HG03342 (cell line): ENCODE measurements around the gene PRKCA.
"Not testable (repeated sequence)": the region's sequence is repeated elsewhere in the genome, so short reads cannot be mapped to it uniquely, and the experiment has no call there.

Source experiments
- ATAC-seq: cut with Tn5 transposase; IDR thresholded peaks from one replicate; pipeline ENCODE4 v1.9.1; 2021; ENCODE audit warnings: mild to moderate bottlenecking, moderate library complexity; ENCODE audit not compliant: unreplicated experiment

The PRKCA gene

DNA sequence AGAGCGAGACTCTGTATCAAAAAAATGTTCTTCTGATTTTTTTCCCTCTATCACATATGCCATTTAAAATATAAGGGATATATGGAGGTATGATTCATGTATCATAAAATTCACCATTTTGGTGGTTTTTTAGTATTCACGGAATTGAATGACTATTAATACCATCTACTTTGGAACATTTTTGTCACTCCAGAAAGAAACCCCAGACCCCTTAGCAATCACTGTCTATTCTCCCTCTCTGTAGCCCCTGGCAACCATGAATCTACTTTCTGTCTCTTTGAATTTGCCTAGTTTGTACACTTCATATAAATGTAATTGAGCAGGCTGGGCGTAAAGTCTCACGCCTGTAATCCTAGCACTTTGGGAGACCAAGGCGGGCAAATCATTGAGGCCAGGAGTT is 75.9 kb downstream of the PRKCA start:
- no peak for ATAC-seq

DNA sequence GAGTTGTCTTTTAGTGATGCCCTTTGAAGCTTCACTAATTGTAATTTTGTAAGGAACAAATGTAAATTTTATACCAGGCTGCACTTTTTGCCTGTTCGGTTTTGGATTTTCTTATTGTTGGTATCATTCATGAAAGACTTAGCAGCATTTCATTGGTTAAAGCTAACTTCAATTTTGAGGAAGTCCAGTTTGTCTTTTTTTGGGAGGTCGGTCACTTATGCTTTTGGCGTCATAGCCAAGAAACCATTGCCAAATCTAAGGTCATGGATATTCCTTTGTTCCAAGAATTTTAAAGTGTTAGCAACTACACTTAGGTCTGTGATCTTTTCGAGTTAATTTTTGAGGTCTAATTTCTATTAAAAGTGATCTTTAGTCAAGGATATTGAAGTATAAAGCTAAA is 77.1 kb downstream of the PRKCA start:
- ATAC-seq, result no peak

DNA sequence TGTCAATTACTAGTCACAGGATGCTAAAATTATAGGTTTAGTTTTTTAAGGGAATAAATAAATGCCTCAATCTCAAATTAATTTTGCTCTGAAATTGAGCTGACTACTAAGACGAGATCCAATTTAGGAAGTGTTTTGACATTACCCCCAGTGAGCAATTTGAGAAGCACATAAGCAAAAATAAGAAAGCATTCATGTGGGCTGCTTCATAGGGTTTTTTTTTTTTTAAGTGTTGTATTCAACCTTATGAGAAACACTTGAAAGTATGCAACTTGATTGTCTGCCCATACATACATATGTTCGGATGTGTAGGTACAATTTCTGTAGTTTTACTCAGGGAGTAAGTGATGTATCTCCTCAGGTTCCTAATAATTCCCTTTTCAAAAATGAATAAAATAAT is 77.6 kb downstream of the PRKCA start:
- ATAC-seq, result no peak

DNA sequence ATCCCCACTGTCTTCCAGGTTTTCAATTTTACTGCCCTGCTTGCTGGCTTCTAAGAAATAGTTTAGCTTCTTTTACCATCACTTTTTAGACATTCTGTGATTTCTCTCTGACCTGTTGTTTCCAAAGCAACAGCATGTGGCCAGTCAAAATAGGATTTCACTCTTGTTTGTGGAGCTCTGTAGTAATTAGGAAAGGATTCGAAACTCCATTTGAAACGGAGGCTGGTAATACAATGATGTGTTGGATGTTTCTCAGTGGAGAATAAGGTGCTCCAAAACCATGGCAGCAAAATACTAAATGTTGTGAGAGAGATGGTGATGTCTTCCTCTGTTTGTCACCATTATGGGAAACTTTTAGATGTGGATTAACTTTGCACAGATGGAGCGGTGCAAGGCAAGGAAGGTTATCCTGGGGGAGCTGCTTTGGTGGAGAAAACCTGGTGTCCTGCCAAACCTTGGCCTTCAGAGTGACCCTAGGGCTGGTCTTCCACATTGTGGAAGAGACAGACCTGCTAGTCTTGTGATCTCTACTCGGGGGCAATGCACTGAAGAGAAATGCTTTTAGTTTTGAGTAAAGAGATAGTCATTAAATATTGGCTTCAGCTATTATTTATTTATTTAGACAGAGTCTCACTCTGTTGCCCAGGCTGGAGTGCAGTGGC is 79.4 kb downstream of the PRKCA start:
- ATAC-seq, result no peak

DNA sequence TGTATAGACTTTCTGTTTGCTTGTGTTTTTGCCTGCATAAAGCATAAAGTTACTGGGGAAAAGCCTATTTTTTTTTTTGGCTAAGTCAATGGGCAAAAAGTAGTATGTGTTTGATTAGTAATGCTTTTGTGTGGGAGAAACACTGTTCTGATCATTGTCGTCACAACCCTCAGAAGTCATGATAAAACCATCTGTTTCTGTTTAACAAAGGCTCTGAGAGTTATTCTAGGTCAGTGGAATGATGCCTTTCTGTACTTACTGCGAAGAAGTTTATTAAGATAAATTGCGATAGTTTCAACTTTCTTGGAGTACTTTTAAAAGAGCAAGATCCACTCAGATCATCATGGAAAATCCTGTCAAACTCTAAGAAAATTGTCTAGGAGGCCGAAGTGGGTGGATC is 80.9 kb downstream of the PRKCA start:
- ATAC-seq, result no peak

DNA sequence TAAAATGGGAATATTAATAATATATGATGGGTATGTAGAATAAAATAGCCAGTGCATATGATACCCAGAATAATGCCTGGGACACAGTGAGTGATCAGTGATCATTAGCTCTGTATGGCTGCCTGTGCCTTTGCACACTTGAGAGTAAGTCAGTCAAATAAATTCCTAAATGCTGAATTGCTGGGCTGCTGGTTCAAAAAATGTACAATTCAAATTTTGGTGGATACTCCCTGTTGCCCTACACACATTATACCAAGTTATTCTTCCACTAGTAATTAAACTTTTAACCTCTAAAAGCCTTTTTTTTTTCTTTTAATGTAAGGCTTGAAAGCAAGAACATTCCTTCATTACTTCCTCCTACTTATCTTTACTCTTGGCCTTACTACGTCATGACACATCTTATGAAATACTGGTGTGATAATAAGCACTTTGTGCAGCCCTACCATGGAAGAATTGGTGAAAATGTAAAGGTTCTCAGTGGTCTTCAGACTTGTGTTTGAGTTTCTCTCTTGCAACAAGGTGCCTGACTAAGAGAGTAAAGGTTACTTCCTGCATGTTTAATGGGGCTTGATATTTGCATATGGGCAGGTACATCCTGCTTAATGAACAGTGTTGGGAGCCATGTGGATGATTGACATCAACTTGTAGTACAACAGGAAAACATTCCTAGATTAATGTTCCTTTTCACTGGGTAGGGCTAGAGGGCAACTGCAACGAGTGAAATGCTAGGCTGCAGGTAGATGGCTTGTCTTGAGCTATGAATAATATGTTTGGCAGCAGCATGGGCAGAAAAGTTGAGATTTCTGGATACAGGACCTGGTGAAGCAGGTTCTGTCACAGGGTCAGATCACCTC is 84.3 kb downstream of the PRKCA start:
- no peak for ATAC-seq

DNA sequence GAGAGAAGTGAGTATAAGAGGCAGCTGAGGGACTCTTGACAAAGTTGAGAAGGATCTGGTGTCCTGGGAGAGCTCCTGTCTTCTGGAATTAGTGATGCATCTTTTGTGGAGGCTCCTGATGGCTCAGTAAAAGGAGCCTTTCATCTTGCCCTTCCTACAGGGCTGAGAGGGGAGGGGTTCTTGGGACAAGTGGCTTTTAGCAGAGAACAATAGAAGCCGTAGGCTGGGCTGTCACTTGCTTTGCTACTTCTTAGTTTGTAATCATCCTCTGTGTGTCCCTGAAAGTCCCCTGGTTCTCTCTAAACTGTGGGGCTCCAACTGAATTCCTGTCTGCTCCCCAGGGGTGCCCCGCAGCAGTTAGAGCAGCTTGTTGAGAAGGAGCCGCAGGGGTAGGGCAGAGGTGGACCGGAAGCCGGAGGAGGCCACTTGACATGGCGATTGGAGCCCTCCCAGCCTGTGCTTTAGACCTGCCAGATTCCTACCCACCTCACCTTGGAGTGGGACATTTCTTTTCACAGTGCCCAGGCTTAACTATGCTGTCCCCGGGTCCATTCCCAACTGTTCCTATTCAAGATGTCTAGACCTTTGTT is 85.1 kb downstream of the PRKCA start:
- ATAC-seq, result no peak

DNA sequence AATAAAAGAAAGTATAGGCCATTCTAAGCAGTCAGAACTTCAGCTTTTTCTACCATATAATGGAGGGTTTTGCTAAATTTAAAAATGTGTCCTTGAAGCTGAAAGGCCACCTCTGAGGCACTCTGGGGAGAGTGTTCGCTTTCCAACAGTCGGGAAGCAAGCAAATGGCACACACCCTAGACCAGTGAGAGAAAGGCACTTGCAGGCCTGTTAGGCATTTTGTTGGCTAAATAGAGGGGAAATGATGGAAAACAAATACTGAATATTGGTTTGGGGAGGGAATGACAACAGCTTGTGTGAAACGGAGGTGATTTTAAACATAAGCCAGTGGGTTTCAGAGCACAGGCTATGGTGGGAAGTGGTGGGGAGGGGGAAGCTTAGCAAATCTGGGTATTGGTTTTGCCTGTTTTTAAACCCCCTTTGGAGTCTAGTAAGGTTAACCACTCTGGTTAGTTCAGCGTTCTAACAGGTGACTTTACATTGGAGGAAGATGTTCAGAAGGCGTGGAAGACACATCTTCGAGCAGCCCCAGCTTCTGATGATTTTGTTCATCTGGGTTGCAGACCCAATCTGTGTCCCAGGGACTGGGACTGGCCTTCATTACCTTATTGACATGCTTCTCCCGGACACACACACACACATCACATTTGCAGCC is 90.5 kb downstream of the PRKCA start:
- ATAC-seq, result no peak

DNA sequence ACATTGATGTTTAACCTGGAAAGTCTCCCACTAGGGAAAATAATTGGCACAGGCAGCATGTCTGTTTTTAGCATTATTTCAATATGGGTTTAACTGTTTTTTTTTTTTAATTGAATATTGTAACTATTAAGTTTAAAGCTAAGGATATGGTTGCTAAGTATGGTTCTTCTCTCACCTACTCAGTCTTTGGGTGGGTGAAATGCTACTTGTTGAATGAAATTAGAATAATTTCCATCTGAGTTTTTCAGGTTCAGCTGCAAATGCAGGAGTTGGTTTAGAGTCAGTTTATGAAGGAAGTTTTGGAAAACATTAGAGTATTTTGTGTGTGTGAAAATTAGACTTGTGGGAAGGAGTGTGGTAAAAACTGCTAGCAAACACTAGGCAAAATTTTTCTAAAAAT is 93.5 kb downstream of the PRKCA start:
- no peak for ATAC-seq

DNA sequence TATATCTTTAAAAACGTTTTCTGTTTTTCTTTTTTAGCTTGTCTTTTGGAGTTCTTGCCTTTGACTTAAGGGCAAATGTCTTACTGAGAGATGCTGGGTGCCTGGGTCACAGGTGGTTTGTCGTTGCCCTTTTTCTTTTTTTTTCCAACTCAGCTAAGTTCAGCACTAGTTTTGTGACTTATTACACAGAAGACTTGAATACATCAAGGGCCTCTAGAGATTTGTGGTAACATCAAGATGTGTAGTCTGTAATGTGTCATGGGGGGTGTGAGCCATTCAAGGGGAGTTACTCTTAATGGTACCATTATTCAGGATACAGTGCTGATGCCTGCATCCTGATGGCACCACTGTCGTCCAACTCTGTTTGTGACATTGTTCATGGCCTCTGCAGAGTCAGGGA is 95.1 kb downstream of the PRKCA start:
- no peak for ATAC-seq

DNA sequence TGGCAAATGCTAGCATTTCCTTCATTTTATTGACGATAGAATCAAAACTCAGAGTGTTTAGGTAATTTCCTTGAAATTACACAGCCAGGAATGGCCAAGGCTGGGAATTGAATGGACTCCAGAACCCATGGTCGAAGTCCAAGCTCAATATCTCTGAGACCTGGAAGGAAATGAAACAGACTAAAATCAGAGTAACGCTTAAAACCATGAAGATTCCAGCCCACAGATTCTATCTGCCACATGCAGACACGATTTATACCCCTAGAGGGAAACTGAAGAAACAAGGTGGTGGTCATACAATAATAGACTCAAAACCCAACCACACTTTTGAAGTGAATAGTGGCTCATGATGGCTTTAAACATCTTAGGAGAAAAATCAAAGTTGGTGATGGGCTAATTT is 95.6 kb downstream of the PRKCA start:
- no peak for ATAC-seq

DNA sequence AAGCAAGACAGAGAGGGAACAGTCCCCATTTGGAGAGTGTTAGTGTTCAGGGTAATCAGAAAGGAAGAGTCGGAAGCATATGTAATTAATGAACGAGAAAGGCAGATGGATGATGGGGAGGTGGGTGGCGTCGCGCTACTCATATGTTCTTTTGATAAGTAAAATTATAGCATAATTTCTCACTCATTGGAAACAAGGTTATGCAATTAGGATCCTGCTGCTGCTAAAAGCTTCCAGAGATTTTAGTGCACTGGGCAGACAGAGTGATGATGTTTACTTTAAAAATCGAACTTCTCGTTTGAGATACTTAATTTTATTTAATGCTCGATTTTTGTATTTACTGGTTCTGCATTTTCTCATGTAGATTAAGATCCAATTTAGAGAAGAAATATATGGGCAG is 96.2 kb downstream of the PRKCA start:
- no peak for ATAC-seq

DNA sequence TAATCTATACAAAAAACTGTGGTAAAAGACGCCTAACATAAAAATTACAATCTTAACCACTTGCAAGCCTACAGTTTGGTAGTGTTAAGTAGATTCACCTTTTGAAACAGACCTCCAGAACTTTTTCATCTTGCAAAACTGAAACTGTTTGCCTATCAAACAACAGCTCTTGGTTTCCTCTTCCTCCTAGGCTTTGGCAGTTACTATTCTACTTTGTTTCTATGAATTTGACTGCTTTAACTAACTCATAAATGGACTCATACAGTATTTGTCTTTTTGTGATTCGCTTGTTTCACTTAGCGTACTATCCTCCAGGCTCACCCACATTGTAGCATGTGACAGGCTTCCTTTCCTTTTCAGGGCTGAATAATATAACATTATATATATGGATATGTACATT is 97.0 kb downstream of the PRKCA start:
- ATAC-seq, result no peak

DNA sequence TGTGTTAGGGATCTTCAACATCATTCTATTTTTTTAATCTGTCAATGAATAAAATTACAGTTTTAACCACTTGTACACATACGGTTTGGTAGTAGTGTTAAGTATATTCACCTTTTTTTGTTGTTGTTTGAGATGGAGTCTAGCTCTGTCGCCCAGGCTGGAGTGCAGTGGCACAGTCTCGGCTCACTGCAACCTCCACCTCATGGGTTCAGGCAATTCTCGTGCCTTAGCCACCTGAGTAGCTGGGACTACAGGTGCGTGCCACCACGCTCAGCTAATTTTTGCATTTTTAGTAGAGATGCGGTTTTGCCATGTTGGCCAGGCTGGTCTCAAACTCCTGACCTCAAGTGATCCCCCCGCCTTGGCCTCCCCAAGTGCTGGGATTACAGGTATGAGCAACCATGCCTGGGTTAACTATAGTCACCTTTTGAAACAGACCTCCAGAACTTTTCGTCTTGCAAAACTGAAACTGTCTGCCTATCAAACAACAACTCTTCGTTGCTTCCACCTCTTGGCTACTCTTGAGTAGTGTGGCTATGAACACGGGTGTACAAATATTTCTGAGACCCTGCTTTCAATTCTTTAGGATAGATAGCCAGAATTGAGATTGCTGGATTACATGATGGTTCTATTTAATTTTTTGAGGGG is 97.8 kb downstream of the PRKCA start:
- not testable (repeated sequence) for ATAC-seq

DNA sequence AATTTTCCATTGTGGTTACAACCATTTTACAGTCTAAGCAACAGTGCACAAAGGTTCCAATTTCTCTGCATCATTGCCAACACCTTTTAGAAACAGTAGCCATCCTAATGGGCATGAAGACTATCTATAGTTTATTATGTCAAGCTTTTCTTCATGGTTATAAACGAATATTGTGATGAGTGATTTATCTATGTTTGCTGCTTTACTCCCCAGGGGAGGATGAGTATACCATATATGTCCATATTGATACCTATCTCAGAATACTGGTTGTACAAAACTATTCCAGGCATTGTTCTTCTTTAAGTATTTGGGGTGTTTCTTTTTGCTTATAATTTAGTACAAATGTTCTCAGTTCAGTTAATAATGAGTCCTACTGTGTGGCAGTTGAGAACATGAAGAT is 98.3 kb downstream of the PRKCA start:
- ATAC-seq, result no peak

DNA sequence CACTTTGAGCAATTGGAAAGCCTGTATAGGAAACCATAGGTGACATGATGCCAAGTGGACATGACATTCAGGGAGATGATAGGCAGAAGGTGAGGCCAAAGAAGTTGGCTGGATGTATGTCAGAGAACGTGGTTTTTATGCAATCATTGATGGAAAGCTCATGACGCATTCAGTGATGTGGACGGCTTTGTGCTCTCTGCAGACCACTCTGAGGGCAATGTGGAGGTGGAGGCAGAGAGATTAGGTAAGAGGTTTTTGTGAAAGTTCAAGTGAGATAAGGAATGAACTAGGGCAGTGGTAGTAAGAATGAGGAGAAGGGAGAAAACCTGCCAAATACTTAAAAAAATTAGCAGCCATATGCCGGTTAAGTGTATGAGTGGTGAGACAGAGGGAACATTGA is 99.0 kb downstream of the PRKCA start:
- no peak for ATAC-seq

DNA sequence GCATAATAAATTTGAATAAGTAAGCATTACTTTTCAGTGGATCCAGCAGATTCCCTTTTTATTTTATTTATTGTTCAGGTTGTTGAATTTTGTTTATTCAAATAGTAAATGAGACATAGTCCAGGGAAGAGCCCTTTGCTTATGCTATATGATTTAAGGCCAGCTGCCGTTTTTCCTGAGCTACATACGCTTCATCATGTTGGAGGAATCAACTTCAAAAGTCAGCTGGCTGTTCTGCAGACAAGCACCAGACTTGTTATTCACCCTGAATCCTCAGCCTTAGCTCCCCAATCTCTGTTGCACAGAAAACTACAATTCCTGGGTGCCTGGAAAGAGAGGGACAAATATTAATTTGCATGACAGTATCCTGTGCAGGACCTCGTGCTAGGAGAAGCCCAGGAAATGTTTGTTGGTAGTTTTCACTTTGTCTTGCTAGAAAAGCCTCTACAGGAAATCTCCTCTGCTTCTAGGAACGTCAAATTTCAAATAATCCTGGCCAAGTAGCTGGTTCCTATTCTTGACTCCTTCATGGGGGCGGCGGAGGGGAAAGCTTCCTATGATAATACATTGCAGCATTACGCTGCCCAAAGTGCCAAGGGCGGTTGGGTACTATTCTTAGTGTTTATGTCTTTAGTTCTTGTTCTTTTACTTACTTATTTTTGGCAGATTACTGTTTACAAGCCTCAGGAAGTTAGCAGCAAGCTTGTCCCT is 101.6 kb downstream of the PRKCA start:
- ATAC-seq, result no peak

DNA sequence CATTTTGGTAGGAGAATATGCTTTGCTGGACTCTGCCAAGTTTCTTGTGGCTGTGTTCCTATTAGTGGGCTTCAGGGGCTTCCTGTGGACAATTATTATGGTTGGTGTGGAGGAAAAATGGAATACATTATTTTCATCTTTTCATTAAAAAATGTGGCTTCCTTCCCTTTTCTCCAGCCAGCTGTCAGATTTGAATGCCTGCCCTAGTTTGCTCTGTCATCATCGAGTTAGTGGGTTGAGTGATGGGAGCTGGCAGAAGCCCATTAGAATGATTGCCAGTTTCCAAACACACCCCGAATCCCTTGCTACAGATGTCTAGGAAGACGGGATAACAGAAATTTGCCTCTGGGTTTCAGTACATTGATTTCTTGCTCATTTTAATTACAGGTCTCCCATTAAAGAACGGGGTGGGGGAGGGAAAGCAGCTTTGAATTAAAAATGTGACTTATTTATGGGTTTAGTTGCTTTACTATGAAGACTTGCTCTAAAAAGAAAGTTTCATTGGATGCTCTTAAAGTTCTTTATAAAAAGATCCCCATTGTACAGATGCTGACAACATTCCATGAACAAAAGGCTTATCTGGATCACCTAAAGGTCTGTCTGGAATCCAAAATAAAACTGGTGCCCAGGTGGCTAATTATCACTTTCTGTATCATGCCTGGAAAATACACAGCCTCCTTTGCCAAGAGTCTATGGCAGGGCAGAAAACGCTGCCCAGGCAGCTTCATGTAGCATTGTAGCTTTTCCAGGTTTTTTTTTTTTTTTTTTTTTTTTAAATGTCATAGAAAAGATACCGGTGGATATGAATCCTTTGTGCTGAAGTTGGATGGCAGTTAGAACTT is 103.6 kb downstream of the PRKCA start:
- no peak for ATAC-seq
